Measurements from ENCODE around the gene DZANK1. TPM values are rescaled to one million over a fixed set of nuclear protein-coding genes. Genes with fewer than 3 reads are reported as not detected.

DZANK1 gene
- total and polyA plus RNA-seq, 2 donors (not counting 3 experiments of a cell fraction or from before 2014, with no cell fraction given), result 1.1 to 1.8 TPM

GRCh38 chr20:18394363-18394762 lies 72.5 kb downstream of the DZANK1 start:
- no peak overlapping the region for H3K9ac ChIP-seq (replicated peaks; ENCODE audit: extremely low read depth, insufficient read depth, low read length)
- H3K9me3 ChIP-seq (replicated peaks; ENCODE audit: control insufficient read depth, insufficient read depth, low read length), result no peaks in the 10 kb centered on the region
- FAIRE-seq (no peak), DNase-seq (ENCODE audit: low read depth, low spot score) (no peak)
- intact Hi-C loops (cut with micrococcal nuclease) (no loop called here), dilution Hi-C loops (cut with MboI; ENCODE audit: extremely low pct_ligation_motif_present, low sequenced_read_pairs) (no loop called here)
- no peaks in the 10 kb centered on the region for H3K79me2 ChIP-seq (ENCODE audit: control insufficient read depth, insufficient read depth, low read length)
- BruUV-seq (replicated peaks), result no TSS peak
- no peaks in the 10 kb centered on the region for H3K4me1 ChIP-seq (ENCODE audit: control insufficient read depth, extremely low read depth, insufficient read depth, low read length)
- no peaks in the 10 kb centered on the region for H3K9me1 ChIP-seq (replicated peaks; ENCODE audit: control insufficient read depth, extremely low read depth, insufficient read depth, low read length)
- no peak overlapping the region for H2AFZ ChIP-seq (ENCODE audit: low read depth, low read length)
- no peak overlapping the region for H3K4me3 ChIP-seq (replicated peaks in 1 of 3; ENCODE audit: insufficient read depth in 1 of 3, low read depth in 1 of 3, low read length in 3 of 3)
- H3K27ac ChIP-seq (ENCODE audit: insufficient read depth, low read depth, low read length), result no peak overlapping the region
- H3K36me3 ChIP-seq (ENCODE audit: control insufficient read depth in 2 of 2, extremely low read depth in 1 of 2, insufficient read depth in 2 of 2, low read length in 2 of 2), result no peaks in the 10 kb centered on the region
- ChIA-PET CTCF (no interaction called here), POLR2A (no interaction called here)
- no peaks in the 10 kb centered on the region for H4K20me1 ChIP-seq (replicated peaks; ENCODE audit: control insufficient read depth, extremely low read depth, insufficient read depth, low read length)
- no peak overlapping the region for H3K4me2 ChIP-seq (ENCODE audit: insufficient read depth, low read length)
- TF ChIP-seq EZH2 (IDR thresholded peaks at IDR 0.05; ENCODE audit: borderline replicate concordance, low read depth, low read length, severe bottlenecking) (no peak), JUN (IDR thresholded peaks at IDR 0.05; ENCODE audit: borderline replicate concordance, insufficient read depth, insufficient read length, low read depth) (no peak), FOS (IDR thresholded peaks at IDR 0.05; ENCODE audit: borderline replicate concordance, insufficient read depth, low read length) (no peak), GATA2 (IDR thresholded peaks at IDR 0.05; ENCODE audit: insufficient read depth, insufficient read length, low read depth, low read length) (no peak), POLR2A (IDR thresholded peaks at IDR 0.05; ENCODE audit: low read depth, low read length) (no peak), POLR2AphosphoS5 (IDR thresholded peaks at IDR 0.05; ENCODE audit: insufficient read depth, low read depth, low read length) (no peak), MYC (IDR thresholded peaks at IDR 0.05; ENCODE audit: low read depth, low read length) (no peak)
- TF ChIP-seq, protein P1, sequence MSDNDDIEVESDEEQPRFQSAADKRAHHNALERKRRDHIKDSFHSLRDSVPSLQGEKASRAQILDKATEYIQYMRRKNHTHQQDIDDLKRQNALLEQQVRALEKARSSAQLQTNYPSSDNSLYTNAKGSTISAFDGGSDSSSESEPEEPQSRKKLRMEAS (IDR thresholded peaks at IDR 0.05; ENCODE audit: insufficient read depth, insufficient read length), result no peak
- TF ChIP-seq, protein P2, sequence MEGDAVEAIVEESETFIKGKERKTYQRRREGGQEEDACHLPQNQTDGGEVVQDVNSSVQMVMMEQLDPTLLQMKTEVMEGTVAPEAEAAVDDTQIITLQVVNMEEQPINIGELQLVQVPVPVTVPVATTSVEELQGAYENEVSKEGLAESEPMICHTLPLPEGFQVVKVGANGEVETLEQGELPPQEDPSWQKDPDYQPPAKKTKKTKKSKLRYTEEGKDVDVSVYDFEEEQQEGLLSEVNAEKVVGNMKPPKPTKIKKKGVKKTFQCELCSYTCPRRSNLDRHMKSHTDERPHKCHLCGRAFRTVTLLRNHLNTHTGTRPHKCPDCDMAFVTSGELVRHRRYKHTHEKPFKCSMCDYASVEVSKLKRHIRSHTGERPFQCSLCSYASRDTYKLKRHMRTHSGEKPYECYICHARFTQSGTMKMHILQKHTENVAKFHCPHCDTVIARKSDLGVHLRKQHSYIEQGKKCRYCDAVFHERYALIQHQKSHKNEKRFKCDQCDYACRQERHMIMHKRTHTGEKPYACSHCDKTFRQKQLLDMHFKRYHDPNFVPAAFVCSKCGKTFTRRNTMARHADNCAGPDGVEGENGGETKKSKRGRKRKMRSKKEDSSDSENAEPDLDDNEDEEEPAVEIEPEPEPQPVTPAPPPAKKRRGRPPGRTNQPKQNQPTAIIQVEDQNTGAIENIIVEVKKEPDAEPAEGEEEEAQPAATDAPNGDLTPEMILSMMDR (IDR thresholded peaks at IDR 0.05; ENCODE audit: extremely low read depth in 1 of 2, insufficient read depth in 1 of 2, low read depth in 1 of 2, low read length in 2 of 2), result no peak
- H3K27me3 ChIP-seq (ENCODE audit: control insufficient read depth in 2 of 2, insufficient read depth in 2 of 2, low read length in 2 of 2), result no peaks in the 10 kb centered on the region
